ELF-1 (cell line): ENCODE data around the gene STIMATE.

Source experiments
- DNase-seq: peaks from one replicate; pipeline ENCODE4 v3.0.0-alpha.2; 2016; ENCODE audit warnings: low read depth, low spot score

Gene STIMATE

GRCh38 chr3:52897130-52898122 is at the start of gene STIMATE:
TSS of gene STIMATE (minus strand) at chr3:52897548. CDS start at chr3:52897450, 98 bp downstream.
- DNase-seq: peak; percentile 86

- DNase-seq: no peak
Observed at GRCh38 chr3:52939600-52939999, 42.3 kb upstream of the STIMATE start.

DNA sequence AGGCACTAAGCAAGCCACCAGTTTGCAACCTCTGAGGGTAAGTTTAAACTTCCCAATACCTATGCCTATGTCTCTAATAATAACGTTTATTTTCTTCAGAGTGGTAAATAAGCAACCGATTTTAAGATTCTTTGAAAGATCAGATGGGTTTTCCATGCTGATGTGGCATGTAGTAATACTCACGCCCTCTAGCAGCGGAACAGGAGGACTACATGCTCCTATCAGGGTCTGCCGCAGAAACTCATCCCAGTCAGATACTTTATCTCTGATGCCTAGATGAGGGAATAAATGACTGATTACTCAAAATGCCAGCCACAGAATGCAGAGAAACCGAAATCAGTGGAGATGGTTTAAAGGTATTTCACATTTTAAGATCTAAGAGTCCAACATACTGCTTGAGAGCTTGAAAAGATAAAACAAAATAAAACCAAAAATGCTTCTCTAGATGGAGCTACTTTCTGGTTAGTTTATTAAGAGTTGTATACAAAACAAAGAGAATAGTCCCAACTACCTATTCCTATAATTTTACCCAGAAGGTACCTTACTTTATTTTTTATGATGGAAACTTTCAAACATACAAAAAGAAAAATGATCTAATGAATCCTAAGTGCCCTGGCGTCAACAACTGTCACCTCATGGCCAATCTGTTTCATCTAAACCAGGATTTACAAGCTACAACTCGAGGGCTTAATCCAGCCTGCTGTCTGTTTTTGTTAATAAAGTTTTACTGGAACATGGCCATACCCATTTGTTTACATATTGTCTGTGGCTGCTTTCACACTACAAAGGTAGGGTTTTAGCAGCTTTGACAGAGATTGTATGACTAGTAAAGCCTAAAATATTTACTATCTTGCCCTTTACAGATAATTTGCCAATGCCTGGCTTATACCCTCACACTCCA is 37.5 kb upstream of the STIMATE start:
- DNase-seq: peak; percentile 15

GRCh38 chr3:52931889-52932288 is 34.5 kb upstream of the STIMATE start:
- no peak for DNase-seq

DNA sequence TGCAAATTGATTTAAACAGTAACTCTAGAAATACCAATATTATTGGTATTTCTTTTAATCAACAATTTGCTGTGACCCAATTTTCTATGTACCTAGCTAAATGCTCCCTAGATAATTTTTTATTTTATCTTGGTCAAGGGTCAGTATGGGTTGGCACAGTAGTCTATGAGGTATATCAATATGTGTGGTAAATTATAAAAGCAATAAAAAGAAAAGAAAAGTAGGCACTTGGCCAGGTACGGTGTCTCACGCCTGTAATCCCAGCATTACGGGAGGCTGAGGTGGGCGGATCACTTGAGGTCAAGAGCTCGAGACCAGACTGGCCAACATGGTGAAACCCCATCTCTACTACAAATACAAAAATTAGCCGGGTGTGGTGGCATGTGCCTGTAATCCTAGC is 34.0 kb upstream of the STIMATE start:
- DNase-seq: no peak

GRCh38 chr3:52930748-52931147 is 33.4 kb upstream of the STIMATE start:
- DNase-seq: no peak

DNA sequence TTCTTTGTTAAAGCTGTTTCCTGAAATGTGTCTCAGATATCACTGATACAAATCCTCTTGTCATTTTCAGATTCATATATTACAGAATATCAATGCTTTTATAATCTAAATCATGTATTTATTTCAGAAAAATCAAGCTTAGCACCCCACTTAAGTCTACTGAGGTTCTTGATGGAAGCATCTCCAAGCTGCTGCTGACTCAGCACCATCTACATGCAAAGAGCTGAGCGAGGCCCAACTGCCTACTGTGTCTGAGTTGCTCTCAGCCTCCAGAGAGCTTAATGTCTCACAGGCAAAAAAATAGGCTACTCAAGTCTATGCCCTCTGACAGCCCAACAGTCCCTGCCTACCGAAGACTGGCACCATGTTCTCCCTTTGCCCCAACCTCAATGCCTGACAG is 29.2 kb upstream of the STIMATE start:
- no peak for DNase-seq

- DNase-seq: no peak
Observed at GRCh38 chr3:52925405-52926313, 28.3 kb upstream of the STIMATE start.

GRCh38 chr3:52923963-52924362 is 26.6 kb upstream of the STIMATE start:
- DNase-seq: no peak

DNA sequence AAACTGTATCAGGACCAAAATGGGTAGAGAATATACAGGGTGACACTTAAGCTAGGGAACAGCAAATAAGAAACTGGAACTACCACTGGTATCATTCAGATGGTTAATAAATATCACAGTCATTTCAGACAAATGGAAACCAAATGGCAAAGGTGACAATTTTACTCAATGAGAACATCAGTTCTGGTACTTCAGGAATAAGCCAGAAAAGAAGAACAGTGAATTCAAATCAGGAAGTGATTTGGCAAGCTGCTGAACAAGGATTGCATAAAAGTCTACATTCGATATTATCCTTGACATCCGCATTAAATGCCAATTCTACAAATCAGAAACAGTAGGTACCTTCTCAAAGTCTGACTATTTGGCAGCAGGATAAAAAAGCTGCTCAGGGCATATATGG is 23.5 kb upstream of the STIMATE start:
- DNase-seq: no peak

DNA sequence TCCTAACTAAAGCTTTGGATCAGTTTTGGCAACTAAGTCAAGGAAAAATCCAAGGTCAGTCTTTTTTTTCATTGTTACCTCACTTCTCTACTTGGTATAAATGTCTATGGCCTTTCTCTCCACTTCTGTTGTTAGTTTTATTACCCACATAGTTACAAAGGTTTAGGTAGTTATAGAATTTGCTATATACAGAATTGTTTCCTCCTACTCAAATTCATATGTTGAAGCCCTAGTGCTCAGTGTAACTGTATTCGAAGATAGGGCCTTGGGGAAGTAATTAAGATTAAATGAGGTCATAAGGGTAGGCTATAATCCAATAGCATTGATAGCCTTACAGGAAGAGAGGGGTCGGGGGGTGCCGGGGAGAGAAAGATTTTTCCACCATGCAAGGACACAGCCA is 19.7 kb upstream of the STIMATE start:
- no peak for DNase-seq

DNA sequence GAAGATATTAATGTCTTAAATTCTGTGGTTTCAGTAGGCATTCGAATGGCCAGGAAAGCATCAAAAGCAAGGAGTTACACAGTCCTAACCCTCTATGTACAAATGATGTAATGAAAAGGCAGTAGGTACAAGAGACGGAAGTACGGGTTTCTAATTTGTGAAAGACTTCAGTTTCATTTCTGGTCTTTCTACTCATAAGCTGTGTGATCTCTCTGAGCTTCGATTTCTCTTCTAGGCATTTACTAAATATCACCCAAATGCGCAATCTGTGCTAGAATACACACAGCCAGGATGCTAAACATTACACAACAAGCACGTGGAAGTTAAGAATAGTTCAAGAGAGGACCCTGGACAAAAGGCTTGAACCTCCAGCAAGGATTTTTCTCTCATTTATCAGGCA is 17.9 kb upstream of the STIMATE start:
- no peak for DNase-seq

DNA sequence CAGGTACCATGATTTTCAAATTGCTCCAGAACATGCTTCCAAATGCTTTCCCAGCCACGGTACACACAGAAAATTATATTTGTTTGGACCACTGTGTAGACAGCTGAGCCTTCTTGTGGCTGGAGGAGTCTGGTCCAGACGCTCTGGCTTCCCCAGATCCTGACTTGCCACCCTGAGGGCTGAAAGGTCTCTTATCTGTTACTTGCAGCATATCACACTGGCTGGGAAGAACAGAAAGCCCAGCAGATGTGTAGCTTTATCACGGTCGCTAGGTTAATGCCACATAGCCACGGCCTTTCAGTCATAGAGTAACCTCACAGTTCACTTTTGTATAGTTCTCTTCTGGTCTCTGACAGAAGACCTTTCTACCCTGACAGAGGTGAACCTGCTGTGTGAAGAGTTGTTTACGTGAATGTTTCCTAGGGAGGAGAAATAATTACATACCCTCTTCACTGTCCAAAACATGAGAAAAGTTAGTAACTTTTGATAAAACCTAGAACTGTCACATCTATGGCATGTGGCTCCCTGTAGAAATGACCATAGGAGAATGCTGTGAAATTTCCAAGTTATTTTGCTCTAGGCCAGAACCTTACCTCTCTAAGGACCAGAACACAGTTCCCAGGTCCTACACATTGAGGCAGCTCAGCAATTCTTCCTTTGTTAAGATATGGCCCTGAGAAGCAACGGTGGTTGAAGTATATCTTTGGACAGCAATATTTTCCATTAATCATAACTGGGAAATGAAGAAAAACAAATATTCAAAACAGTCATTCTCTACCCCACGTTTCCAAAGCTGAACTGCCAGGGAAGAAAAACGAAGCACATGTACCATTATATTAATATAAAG is 15.8 kb upstream of the STIMATE start:
- no peak for DNase-seq

DNA sequence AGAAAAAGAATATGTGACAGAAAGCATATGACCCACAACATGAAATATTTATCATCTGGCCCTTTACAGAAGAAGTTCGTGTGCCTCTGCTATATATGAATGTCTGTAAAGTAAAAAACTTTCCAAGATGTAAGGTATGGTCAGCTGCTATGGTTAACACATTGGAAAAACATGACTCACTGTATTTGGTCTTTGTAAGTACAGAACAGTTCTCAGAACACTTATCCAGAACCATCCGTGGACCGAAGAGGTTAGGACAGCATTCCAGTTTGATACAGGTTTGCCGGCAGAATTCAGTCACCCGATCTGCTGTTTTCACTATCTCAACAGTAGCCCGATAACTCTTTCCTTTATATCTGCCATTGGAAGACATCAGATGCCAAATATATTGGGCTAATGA is 13.5 kb upstream of the STIMATE start:
- DNase-seq: no peak

GRCh38 chr3:52907497-52907896 is 10.1 kb upstream of the STIMATE start:
- DNase-seq: no peak

- no peak for DNase-seq
Observed at GRCh38 chr3:52904552-52904951, 7.2 kb upstream of the STIMATE start.

DNA sequence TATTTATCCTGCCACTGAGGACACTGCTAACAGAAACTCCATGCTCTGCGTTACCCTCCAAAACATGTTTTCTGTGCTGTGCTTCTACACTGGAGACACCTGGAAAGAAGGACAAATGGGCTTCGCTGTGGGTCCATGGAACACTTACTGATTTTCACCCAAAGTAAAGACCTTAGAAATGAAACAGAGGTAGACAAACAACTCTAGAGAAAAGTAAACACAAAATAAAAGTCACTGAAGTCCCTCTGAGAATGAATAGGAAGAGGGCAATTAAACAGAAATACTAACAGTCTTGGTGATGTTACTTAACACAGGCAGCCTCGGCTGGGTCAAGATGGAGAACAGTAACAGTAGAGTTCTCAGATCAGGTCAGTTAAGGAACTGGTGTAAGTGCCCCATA is 6.7 kb upstream of the STIMATE start:
- DNase-seq: no peak

DNA sequence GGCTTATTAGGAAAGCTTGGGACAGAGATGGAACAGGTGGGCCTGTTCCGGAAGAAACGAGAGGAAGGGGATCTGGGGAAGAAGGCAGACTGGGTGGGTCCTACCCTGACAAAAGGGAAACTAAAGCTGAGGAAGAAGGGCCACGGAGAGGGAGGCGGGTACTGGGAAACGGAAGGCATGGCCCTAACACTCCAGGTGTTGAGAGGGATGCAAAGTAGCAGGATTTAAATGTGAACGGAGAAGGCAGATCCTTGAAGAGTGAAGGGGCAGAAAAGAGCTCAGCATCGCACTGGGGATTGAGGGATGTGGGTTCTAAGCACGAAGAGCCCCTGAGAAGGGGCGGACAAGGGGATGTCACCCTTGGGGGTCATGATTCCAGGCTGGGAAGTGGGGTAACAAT is 735 bp downstream of the STIMATE start:
- DNase-seq: peak; percentile 24

- DNase-seq: no peak
Observed at GRCh38 chr3:52896151-52896550, 1.2 kb downstream of the STIMATE start.

DNA sequence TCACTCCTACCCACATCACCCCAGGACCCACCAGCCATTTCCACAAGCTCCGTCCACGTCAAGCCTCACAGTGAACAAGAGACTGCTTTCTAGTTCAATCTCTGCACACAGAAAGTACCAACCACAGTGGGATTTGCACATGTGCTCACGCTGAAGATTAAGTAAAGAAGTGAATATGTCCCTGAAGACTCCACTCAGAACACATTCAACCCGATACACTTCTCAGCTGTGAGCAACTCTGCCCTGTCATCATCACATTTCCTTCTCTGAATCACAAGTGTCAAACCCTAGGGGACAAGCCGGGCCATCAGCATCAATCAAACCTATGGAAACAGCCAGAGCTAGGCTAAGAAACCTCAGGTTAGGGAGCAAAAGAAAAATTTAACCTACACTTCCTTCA is 1.9 kb downstream of the STIMATE start:
- no peak for DNase-seq
